Measurements from ENCODE around the gene PRAMEF12.
"Not testable (repeated sequence)": the region's sequence is repeated elsewhere in the genome, so short reads cannot be mapped to it uniquely, and the experiment has no call there.

Gene PRAMEF12

DNA sequence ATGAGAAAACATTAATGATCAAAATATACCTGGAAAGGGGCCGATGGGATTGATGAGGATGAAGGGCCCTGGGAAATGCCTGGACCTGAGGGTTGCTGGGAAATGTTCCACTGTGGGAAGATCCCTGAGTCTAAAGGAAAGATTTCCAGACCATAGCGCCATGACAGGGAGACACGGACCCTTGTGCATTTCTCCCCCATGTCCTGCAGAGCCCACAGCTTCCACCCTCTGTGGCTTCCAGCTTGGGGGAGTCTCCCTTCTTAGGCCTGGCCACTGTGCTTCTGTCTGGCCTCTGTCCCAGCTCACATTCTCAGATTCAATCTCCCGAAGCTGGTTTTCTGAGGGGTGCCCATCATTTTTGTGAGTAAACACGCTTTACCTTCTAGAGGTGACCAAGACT lies 1.0 kb upstream of the PRAMEF12 start:
- no peak for DNase-seq

DNA sequence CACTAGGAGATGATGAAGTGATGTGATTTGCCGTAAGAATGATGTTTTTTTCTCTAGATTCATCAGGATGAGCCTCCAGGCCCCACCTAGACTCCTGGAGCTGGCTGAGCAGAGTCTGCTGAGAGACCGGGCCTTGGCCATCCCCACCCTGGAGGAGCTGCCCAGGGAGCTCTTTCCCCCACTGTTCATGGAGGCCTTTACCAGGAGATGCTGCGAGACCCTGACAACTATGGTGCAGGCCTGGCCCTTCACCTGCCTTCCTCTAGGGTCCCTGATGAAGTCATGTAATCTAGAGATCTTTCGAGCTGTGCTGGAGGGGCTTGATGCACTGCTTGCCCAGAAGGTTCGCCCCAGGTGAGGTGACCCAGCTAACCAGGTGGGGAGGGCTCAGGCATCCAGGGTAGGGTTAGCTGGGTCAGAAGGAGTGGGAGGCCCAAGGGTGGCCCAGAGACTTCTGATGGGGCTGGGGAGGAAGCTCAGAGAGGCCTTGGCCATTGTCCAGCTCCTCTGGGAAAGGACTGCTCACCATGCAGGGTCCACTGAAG lies 1.3 kb downstream of the PRAMEF12 start:
- DNase-seq: no peak

DNA sequence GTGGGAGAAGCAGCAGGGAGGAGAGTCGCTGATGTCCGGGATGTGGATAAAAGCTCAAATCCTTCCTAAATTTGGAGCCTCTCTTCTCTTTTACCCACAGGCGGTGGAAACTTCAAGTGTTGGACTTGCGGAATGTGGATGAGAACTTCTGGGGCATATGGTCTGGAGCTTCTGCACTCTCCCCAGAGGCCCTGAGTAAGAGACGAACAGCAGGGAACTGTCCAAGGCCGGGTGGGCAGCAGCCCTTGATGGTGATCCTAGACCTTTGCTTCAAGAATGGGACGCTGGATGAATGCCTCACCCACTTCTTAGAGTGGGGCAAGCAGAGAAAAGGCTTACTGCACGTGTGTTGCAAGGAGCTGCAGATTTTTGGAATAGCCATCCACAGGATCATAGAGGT lies 1.9 kb downstream of the PRAMEF12 start:
- DNase-seq: no peak

DNA sequence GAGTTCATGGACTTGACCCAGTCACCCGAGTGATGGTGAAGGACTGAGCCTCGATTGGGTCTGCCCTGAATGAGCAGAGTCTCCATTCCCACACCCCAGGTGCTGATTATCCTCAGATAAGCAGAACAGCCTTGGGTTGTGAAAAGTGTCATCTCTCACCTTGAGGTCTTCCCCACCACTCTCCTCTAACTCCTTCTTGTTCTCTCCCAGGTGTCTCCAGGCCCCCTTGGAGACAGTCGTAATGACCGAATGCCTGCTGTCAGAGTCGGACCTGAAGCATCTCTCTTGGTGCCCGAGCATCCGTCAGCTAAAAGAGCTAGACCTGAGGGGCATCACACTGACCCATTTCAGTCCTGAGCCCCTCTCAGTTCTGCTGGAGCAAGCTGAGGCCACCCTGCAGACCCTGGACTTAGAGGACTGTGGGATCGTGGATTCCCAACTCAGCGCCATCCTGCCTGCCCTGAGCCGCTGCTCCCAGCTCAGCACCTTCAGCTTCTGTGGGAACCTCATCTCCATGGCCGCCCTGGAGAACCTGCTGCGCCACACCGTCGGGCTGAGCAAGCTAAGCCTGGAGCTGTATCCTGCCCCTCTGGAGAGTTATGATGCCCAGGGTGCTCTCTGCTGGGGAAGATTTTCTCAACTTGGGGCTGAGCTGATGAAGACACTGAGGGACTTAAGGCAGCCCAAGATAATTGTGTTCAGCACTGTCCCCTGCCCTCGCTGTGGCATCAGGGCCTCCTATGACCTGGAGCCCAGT lies 3.4 kb downstream of the PRAMEF12 start:
- no peak for DNase-seq

DNA sequence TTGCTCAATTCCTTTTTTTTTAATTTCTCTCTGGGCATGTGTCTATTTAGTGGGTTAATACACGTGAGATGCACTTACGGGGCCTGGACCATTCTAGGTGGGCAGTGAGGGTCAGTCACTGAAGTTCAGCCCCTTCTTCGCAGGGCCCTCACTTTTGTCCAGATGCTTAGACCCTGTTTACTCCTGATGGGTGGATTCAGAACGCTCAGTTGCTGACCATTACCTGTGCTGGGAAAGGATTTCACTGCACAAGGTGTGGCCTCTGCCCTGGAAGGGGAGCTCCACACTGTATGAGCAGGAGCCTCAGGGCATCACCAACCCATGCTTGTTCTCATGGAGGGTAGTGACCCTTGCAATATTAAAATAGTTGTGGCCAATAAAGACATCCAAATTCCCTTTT lies 4.5 kb downstream of the PRAMEF12 start:
- no peak for DNase-seq

DNA sequence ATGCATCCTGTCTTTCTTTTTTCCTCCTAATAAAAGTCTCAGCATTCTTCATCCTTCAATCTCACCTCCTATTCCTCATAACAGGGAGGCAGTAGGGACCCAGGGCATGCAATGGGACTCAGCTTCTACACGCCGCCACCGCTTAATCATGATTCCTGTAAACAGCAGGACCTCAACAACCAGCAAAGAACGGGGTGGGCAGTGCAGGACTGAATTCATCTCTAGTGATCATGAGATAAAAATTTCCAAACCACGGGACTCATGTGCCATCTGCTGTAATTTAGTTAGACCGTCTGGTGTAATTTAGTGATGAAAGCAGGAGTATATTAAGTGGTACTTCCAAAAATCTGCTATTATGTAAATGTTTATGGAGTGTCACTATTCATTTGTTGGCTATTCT lies 5.4 kb downstream of the PRAMEF12 start:
- DNase-seq: no peak

DNA sequence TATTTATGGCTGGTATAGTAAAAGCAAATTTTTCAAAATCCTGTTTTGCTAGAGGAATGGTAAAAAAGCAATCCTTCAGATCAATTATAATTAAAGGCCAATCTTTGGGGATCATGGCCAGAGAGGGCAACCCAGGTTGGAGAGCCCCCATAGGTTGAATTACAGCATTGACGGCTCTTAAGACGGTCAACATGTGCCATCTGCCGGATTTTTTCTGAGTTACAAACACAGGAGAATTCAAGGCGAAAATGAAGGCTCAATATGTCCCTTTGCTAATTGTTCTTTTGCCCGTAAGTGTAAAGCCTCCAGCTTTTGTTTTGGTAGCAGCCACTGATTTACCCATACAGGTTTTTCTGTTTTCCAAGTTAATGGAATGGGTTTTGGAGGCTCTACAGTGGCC lies 8.0 kb downstream of the PRAMEF12 start:
- peak in 1 of 2 experiments; percentile 12 for DNase-seq

DNA sequence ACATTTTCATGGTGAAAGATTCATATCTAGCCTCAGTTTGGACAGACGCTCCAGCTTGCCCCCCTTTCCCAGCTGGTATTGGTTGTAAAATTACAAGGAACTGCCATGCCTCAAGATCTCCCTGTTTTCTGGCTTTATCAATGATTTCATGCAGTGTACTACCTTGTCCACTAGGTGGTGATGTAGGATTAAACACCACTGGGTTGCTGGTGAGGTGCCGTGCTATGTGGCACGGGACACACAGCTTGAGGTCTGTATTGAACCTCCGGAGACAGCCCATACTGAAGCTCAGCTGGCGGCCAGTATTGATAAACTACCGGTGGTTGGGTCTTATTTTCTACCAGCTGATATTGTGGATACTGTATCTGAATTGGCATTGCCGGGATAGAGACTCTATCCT lies 10.2 kb downstream of the PRAMEF12 start:
- peak; percentile 2 to 37 for DNase-seq

DNA sequence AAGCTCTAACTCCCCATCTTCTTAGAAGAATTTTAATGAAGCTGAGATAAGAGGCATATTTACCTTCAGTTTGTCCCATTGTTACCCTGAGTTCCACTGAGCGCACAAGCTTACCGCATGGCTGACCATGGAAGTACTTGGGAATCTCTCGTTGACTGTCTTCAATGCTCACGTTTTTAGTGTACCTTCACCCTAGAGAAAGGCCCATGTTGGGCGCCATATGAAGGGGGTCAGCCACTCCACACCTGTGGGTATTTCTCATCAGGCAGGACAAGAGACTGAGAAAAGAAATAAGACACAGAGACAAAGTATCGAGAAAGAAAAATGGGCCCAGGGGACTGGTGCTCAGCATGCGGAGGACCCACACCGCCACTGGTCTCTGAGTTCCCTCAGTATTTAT lies 11.2 kb downstream of the PRAMEF12 start:
- DNase-seq: not testable (repeated sequence)

DNA sequence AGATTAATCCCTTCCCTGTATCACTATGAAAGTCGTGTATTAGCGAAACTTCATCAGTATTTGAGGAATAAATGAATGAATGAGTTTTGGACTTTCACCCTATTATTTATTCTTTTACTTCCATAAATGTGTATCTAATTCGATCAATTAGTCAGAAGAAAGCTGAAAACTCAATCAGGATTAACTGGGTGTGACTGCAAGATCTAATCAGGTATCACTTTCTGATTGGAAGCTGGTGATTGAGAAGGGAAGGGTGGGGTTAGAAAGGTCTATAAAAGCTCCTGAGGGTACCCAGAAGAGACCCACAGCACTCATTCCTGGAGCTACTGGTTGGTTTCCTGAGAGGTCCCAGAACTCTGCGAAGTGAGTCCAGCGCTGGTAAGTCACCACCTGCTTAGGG lies 17.6 kb downstream of the PRAMEF12 start, which contains the start of gene PRAMEF1:
TSS of gene PRAMEF1 (plus strand) at position 301 of the 400 bp plus-strand sequence. CDS start 1,831 bp downstream, outside the sequence.
- not testable (repeated sequence) for DNase-seq

DNA sequence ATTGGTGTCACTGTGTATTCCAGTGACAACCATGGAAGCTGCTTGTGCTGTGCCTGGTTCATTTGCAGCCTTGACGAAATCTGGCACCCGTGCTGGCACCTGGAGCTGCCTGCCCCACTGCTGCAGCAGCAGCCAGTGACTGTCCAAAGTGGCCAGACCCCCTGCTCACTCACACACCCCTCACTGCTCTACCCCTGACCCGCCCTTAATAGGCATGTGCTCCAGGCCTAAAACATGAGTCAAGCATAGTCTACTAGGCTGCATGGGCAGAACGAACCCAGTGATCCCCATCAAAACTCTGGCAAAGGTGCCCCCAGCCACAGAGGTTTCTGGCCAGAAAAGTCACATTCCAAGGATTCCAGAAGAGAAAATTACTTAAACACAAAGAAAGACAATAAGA lies 25.4 kb downstream of the PRAMEF12 start:
- DNase-seq: no peak

DNA sequence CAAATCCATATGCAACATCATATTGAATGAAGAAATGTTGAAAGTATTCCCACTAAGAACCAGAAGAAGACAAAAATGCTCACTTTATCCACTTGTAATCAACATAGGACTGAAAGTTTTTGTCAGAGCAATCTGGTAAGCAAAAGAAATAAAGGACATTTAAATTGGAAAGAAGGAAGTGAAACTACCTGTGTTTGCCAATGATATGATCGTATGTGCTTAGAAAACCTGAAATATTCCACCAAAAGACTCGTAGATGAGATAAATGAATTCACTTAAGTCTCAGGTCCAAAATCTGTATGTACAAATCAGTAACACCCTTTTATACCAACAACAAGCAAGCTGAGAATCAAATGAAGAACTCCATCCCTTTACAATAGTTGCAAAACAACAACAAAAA lies 26.2 kb downstream of the PRAMEF12 start:
- no peak for DNase-seq

DNA sequence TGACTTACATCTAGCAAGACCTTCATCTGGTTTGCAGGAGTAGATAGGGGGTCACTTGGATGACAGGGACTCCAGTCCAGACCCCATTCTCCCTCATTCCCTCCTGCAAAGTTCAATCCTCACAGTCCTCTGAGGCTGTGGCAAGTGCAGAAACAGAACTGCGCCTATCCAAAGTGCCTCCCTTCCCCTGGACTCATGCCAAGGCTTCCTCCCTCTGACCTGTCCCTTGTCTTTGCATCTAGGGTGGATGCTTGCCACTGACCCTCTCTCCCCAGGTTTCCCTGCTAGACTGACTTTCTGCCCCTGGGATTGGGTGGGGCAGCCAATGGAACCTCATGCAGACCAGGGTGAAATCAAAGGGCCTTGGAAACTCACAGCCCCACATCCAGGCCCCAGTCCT lies 36.4 kb downstream of the PRAMEF12 start:
- no peak for DNase-seq

DNA sequence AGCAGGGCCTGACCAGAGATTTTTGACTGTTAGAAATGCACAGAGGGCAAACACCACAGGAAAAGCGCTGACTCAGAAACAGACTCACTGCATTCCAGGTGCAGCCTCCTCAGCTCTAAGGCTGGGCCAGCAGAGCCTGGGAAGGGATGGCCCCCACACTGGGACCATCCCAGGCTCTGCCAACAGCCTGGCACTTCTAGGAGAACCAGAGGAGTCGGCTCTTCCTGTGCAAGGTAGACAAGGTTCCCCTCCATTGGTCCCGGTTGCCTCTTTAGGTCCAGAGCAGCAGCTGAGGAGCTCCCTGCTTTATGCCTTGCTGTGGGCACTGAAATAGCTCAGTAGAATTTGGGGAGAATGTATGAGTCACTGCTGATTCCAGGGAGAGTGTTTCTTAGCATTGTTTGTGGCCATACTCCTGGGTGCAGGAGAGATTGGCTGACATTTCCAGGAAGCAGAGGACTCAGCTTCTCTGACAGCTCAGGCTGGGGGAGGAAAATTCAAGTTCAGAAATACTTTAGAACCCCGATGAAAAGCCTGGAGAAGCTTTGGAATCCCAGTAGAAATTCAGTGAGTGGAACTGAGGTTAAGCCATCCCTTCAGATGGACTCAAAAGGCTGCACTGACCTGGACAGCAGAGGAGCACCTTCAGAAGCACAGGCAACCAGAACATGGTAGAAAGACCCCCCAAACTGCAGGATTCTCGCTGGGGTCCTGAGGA lies 37.3 kb downstream of the PRAMEF12 start:
- DNase-seq: no peak

DNA sequence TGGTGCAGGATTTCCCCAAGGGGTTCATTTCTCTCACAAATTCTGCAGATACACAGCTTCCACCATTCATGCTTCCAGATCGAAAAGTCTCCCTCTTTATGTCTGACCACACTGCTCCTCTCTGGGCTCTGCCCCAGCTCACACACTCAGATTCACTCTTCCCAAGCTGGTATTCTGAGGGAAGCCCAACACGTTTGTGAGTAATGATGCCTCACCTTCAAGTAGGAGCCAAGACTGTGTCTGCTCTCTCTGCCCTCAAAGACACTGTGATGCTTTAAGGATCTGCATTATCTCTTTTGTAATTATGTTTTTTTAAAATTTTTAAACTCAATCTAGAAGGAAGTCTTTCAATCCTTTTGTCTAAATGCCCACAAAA lies 37.9 kb downstream of the PRAMEF12 start:
- DNase-seq: no peak

DNA sequence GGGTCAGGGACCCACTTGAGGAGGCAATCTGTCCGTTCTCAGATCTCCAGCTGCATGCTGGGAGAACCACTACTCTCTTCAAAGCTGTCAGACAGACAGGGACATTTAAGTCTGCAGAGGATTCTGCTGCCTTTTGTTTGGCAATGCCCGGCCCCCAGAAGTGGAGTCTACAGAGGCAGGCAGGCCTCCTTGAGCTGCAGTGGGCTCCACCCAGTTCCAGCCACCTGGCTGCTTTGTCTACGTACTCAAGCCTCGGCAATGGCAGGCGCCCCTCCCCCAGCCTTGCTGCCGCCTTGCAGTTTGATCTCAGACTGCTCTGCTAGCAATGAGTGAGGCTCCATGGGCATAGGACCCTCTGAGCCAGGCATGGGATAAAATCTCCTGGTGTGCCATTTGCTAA lies 45.5 kb downstream of the PRAMEF12 start:
- DNase-seq: not testable (repeated sequence)
